ENCODE results near the gene ANKAR.
A peak's percentile ranks its signal among the peaks of the same experiment; 100 is the strongest.
"Not testable (repeated sequence)": the region's sequence is repeated elsewhere in the genome, so short reads cannot be mapped to it uniquely, and the experiment has no call there.

Gene ANKAR

GRCh38 chr2:189700681-189701080 lies 26.2 kb downstream of the ANKAR start:
- no peak overlapping the region for H3K27ac ChIP-seq (ENCODE audit: insufficient read depth in 1 of 2, low read depth in 1 of 2, low read length in 2 of 2, poor library complexity in 1 of 2, severe bottlenecking in 2 of 2)
- H3K9me3 ChIP-seq (ENCODE audit: control extremely low read depth in 1 of 5, control insufficient read depth in 4 of 5, insufficient read depth in 2 of 5, low read depth in 1 of 5, low read length in 4 of 5): no peaks in the 10 kb centered on the region
- WGBS (ENCODE audit: insufficient coverage): no CpG with 5 or more reads among the region's 2 CpGs
- H3K36me3 ChIP-seq (ENCODE audit: control insufficient read depth in 4 of 4, insufficient read depth in 4 of 4, low read length in 3 of 4): peaks cover 0 to 3% (median 0%) of the 10 kb centered on the region in 4 experiments
- H3K4me3 ChIP-seq (ENCODE audit: control insufficient read depth in 1 of 7, extremely low read depth in 1 of 7, insufficient read depth in 4 of 7, low read depth in 2 of 7, low read length in 6 of 7): no peak overlapping the region
- DNase-seq: no peak
- peaks cover 0 to 5% (median 0%) of the 10 kb centered on the region in 4 experiments for H3K4me1 ChIP-seq (ENCODE audit: control extremely low read depth in 1 of 4, control insufficient read depth in 4 of 4, insufficient read depth in 4 of 4, low read length in 3 of 4)
- ChIA-PET CTCF (interaction anchor here (0.7 to 5.3 kb wide), 5 partner anchors 10 to 41 kb away, joined by 3 to 55 read pairs (median 4); partner anchors contain the start of genes ANKAR and ASNSD1), POLR2A (interaction anchor here (0.9 kb wide), 1 partner anchor 62 kb away, joined by 3 read pairs; the partner anchor contains the start of gene OSGEPL1)
- H3K27me3 ChIP-seq (replicated peaks in 2 of 5; ENCODE audit: control insufficient read depth in 4 of 5, insufficient read depth in 5 of 5, low read length in 4 of 5): no peaks in the 10 kb centered on the region

DNA sequence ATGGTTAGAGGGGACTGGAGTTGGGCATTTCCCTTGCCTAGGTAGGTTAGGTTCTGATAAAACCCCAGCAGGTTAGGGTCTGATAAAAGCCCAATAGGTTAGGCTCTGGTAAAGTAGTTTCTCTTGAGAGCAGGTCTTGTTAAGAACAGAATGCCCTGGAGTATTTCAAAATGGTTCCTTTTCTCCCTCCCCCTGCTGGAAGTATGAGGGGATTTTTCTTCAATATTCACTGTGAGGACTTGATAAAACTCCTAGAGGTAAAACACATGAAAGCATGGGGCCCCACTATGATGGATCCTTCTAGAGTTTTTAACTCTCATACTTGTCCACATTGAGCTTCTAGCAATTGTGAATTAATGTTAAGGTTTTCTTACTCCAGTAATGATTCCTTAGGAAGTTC lies 27.6 kb downstream of the ANKAR start:
- POLR2A ChIA-PET: no interaction called here
- H3K4me1 ChIP-seq (ENCODE audit: control extremely low read depth in 1 of 4, control insufficient read depth in 4 of 4, insufficient read depth in 4 of 4, low read length in 3 of 4): peaks cover 0 to 5% (median 0%) of the 10 kb centered on the region in 4 experiments
- H3K27me3 ChIP-seq (replicated peaks in 2 of 5; ENCODE audit: control insufficient read depth in 4 of 5, insufficient read depth in 5 of 5, low read length in 4 of 5): no peaks in the 10 kb centered on the region
- no peaks in the 10 kb centered on the region for H3K36me3 ChIP-seq (ENCODE audit: control insufficient read depth in 4 of 4, insufficient read depth in 4 of 4, low read length in 3 of 4)
- no peak overlapping the region for H3K27ac ChIP-seq (ENCODE audit: insufficient read depth in 1 of 2, low read depth in 1 of 2, low read length in 2 of 2, poor library complexity in 1 of 2, severe bottlenecking in 2 of 2)
- no peak overlapping the region for H3K4me3 ChIP-seq (ENCODE audit: control insufficient read depth in 1 of 7, extremely low read depth in 1 of 7, insufficient read depth in 4 of 7, low read depth in 2 of 7, low read length in 6 of 7)
- no peaks in the 10 kb centered on the region for H3K9me3 ChIP-seq (ENCODE audit: control extremely low read depth in 1 of 5, control insufficient read depth in 4 of 5, insufficient read depth in 2 of 5, low read depth in 1 of 5, low read length in 4 of 5)
- peak; percentile 51 to 67 (median 65) for DNase-seq
- CTCF ChIA-PET: interaction anchor here (0.7 to 5.3 kb wide), 11 partner anchors 9 to 42 kb away, joined by 3 to 55 read pairs (median 4); partner anchors contain the start of genes ANKAR and ASNSD1

- H3K36me3 ChIP-seq (ENCODE audit: control insufficient read depth in 4 of 4, insufficient read depth in 4 of 4, low read length in 3 of 4): peaks cover 0 to 6% (median 3%) of the 10 kb centered on the region in 4 experiments
- H3K27me3 ChIP-seq (replicated peaks in 2 of 5; ENCODE audit: control insufficient read depth in 4 of 5, insufficient read depth in 5 of 5, low read length in 4 of 5): no peaks in the 10 kb centered on the region
- no peaks in the 10 kb centered on the region for H3K4me1 ChIP-seq (ENCODE audit: control extremely low read depth in 1 of 4, control insufficient read depth in 4 of 4, insufficient read depth in 4 of 4, low read length in 3 of 4)
- H3K27ac ChIP-seq (ENCODE audit: insufficient read depth in 1 of 2, low read depth in 1 of 2, low read length in 2 of 2, poor library complexity in 1 of 2, severe bottlenecking in 2 of 2): no peak overlapping the region
- H3K9me3 ChIP-seq (ENCODE audit: control extremely low read depth in 1 of 5, control insufficient read depth in 4 of 5, insufficient read depth in 2 of 5, low read depth in 1 of 5, low read length in 4 of 5): peaks cover 0 to 4% (median 0%) of the 10 kb centered on the region in 5 experiments
- DNase-seq: no peak
- 94% methylated on average over 3 of the region's 5 CpGs for WGBS (ENCODE audit: insufficient coverage)
- CTCF ChIA-PET: interaction anchor here (1.0 to 1.7 kb wide), 2 partner anchors 11 to 30 kb away, joined by 3 to 5 read pairs; no protein-coding TSS in a partner anchor
- no peak overlapping the region for H3K4me3 ChIP-seq (ENCODE audit: control insufficient read depth in 1 of 7, extremely low read depth in 1 of 7, insufficient read depth in 4 of 7, low read depth in 2 of 7, low read length in 6 of 7)
- POLR2A ChIA-PET: no interaction called here
These were observed 35.2 kb downstream of the ANKAR start for GRCh38 chr2:189709501-189710221.

- DNase-seq; H3K36me3 ChIP-seq (ENCODE audit: control insufficient read depth in 4 of 4, insufficient read depth in 4 of 4, low read length in 3 of 4); POLR2A ChIA-PET; H3K27ac ChIP-seq (ENCODE audit: insufficient read depth in 1 of 2, low read depth in 1 of 2, low read length in 2 of 2, poor library complexity in 1 of 2, severe bottlenecking in 2 of 2); H3K9me3 ChIP-seq (ENCODE audit: control extremely low read depth in 1 of 5, control insufficient read depth in 4 of 5, insufficient read depth in 2 of 5, low read depth in 1 of 5, low read length in 4 of 5); CTCF ChIA-PET; H3K27me3 ChIP-seq (replicated peaks in 2 of 5; ENCODE audit: control insufficient read depth in 4 of 5, insufficient read depth in 5 of 5, low read length in 4 of 5); H3K4me1 ChIP-seq (ENCODE audit: control extremely low read depth in 1 of 4, control insufficient read depth in 4 of 4, insufficient read depth in 4 of 4, low read length in 3 of 4); H3K4me3 ChIP-seq (ENCODE audit: control insufficient read depth in 1 of 7, extremely low read depth in 1 of 7, insufficient read depth in 4 of 7, low read depth in 2 of 7, low read length in 6 of 7): not testable (repeated sequence)
- WGBS (ENCODE audit: insufficient coverage): no CpG with 5 or more reads among the region's 1 CpG
These were observed 43.1 kb downstream of the ANKAR start for GRCh38 chr2:189717593-189717992.

DNA sequence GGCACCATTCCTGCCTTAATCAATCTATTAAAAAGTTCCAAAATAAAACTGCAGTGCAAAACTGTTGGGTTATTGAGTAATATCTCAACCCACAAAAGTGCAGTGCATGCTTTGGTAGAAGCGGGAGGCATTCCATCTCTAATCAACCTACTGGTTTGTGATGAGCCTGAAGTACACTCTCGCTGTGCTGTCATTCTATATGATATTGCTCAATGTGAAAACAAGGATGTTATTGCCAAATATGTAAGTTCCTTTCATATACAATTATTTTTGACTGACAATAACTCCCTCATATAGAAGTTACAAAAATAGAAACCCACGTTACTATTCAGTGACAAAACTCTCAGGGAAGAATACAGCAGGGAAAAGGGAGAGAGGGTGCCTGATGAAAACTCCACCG lies 45.1 kb downstream of the ANKAR start:
- H3K27ac ChIP-seq (ENCODE audit: insufficient read depth in 1 of 2, low read depth in 1 of 2, low read length in 2 of 2, poor library complexity in 1 of 2, severe bottlenecking in 2 of 2): no peak overlapping the region
- CTCF ChIA-PET: no interaction called here
- H3K4me3 ChIP-seq (ENCODE audit: control insufficient read depth in 1 of 7, extremely low read depth in 1 of 7, insufficient read depth in 4 of 7, low read depth in 2 of 7, low read length in 6 of 7): no peak overlapping the region
- H3K4me1 ChIP-seq (ENCODE audit: control extremely low read depth in 1 of 4, control insufficient read depth in 4 of 4, insufficient read depth in 4 of 4, low read length in 3 of 4): no peaks in the 10 kb centered on the region
- H3K27me3 ChIP-seq (replicated peaks in 2 of 5; ENCODE audit: control insufficient read depth in 4 of 5, insufficient read depth in 5 of 5, low read length in 4 of 5): no peaks in the 10 kb centered on the region
- no peaks in the 10 kb centered on the region for H3K9me3 ChIP-seq (ENCODE audit: control extremely low read depth in 1 of 5, control insufficient read depth in 4 of 5, insufficient read depth in 2 of 5, low read depth in 1 of 5, low read length in 4 of 5)
- peaks cover 0 to 3% (median 0%) of the 10 kb centered on the region in 4 experiments for H3K36me3 ChIP-seq (ENCODE audit: control insufficient read depth in 4 of 4, insufficient read depth in 4 of 4, low read length in 3 of 4)
- no peak for DNase-seq
- no CpG with 5 or more reads among the region's 4 CpGs for WGBS (ENCODE audit: insufficient coverage)
- POLR2A ChIA-PET: no interaction called here

- no peaks in the 10 kb centered on the region for H3K27me3 ChIP-seq (replicated peaks in 2 of 5; ENCODE audit: control insufficient read depth in 4 of 5, insufficient read depth in 5 of 5, low read length in 4 of 5)
- ChIA-PET CTCF (interaction anchor here (0.7 to 1.0 kb wide), 2 partner anchors 20 to 26 kb away, joined by 3 read pairs; no protein-coding TSS in a partner anchor), POLR2A (no interaction called here)
- H3K4me1 ChIP-seq (ENCODE audit: control extremely low read depth in 1 of 4, control insufficient read depth in 4 of 4, insufficient read depth in 4 of 4, low read length in 3 of 4): no peaks in the 10 kb centered on the region
- no peaks in the 10 kb centered on the region for H3K9me3 ChIP-seq (ENCODE audit: control extremely low read depth in 1 of 5, control insufficient read depth in 4 of 5, insufficient read depth in 2 of 5, low read depth in 1 of 5, low read length in 4 of 5)
- H3K27ac ChIP-seq (ENCODE audit: insufficient read depth in 1 of 2, low read depth in 1 of 2, low read length in 2 of 2, poor library complexity in 1 of 2, severe bottlenecking in 2 of 2): no peak overlapping the region
- DNase-seq: no peak
- peaks cover 0 to 3% (median 0%) of the 10 kb centered on the region in 4 experiments for H3K36me3 ChIP-seq (ENCODE audit: control insufficient read depth in 4 of 4, insufficient read depth in 4 of 4, low read length in 3 of 4)
- H3K4me3 ChIP-seq (ENCODE audit: control insufficient read depth in 1 of 7, extremely low read depth in 1 of 7, insufficient read depth in 4 of 7, low read depth in 2 of 7, low read length in 6 of 7): no peak overlapping the region
These were observed 48.7 kb downstream of the ANKAR start for GRCh38 chr2:189723192-189723591.

Measured in common myeloid progenitor, CD34-positive (primary cell).